HG02571 (cell line): Measurements from ENCODE around the gene EHD1.
A peak's percentile ranks its signal among the peaks of the same experiment; 100 is the strongest.

ENCODE experiments used
- ATAC-seq: cut with Tn5 transposase; IDR thresholded peaks from one replicate; pipeline ENCODE4 v1.9.1; 2021; ENCODE audit warnings: mild to moderate bottlenecking, moderate library complexity; ENCODE audit not compliant: unreplicated experiment

EHD1 gene

GRCh38 chr11:64802370-64803157 lies 75.9 kb downstream of the EHD1 start:
- ATAC-seq: peak; percentile 19
